Astrocyte (in vitro differentiated cells and primary cell): ENCODE measurements around the gene GARIN3. TPM values are rescaled to one million over a fixed set of nuclear protein-coding genes. Genes with fewer than 3 reads are reported as not detected.

Experiments
- DNase-seq: peaks from one replicate; pipeline ENCODE4 v3.0.0-alpha.2; 2010; ENCODE audit warnings: low read depth
- FAIRE-seq: peaks from 2 replicates; lab custom pipeline; 2011; peaks lifted over from hg19 to GRCh38; lab: Jason Lieb, UNC
- H2AFZ ChIP-seq: 2 replicates; pipeline ENCODE4 v1.6.0; 2012; ENCODE audit warnings: low read depth, low read length, inconsistent platforms
- H3K27ac ChIP-seq: 2 replicates; pipeline ENCODE4 v1.5.1; 2011; ENCODE audit warnings: low read depth, low read length, inconsistent platforms
- H3K27me3 ChIP-seq: 2 replicates; pipeline ENCODE4 v1.6.0; 2011; ENCODE audit warnings: low read length, inconsistent platforms; ENCODE audit not compliant: insufficient read depth
- H3K36me3 ChIP-seq: 2 replicates; pipeline ENCODE4 v1.5.1; 2011; ENCODE audit warnings: low read length, inconsistent platforms; ENCODE audit not compliant: insufficient read depth
- H3K4me1 ChIP-seq: 2 replicates; pipeline ENCODE4 v1.5.1; 2011; ENCODE audit warnings: low read length, inconsistent platforms; ENCODE audit not compliant: insufficient read depth
- H3K4me2 ChIP-seq: 2 replicates; pipeline ENCODE4 v1.6.0; 2012; ENCODE audit warnings: low read length, inconsistent platforms
- H3K4me3 ChIP-seq: 2 replicates; pipeline ENCODE4 v1.5.1; 2011; ENCODE audit warnings: low read depth, mild to moderate bottlenecking, low read length, inconsistent platforms; ENCODE audit not compliant: insufficient read depth
- H3K79me2 ChIP-seq: 2 replicates; pipeline ENCODE4 v1.6.0; 2012; ENCODE audit warnings: mild to moderate bottlenecking, low read length, inconsistent platforms; ENCODE audit not compliant: insufficient read depth
- H3K9ac ChIP-seq: 2 replicates; pipeline ENCODE4 v1.6.0; 2012; ENCODE audit warnings: mild to moderate bottlenecking, low read length, inconsistent platforms
- H3K9me3 ChIP-seq: 2 replicates; pipeline ENCODE4 v1.5.1; 2012; ENCODE audit warnings: low read depth, mild to moderate bottlenecking, low read length, inconsistent platforms; ENCODE audit not compliant: insufficient read depth
- H4K20me1 ChIP-seq: 2 replicates; pipeline ENCODE4 v1.6.0; 2012; ENCODE audit warnings: low read length, inconsistent platforms; ENCODE audit not compliant: insufficient read depth
- H3K27ac Mint-ChIP-seq: one replicate; pipeline ENCODE4 v1.8.0; 2021; ENCODE audit warnings: mild to moderate bottlenecking, mixed read lengths; ENCODE audit not compliant: unreplicated experiment
- H3K27me3 Mint-ChIP-seq: one replicate; pipeline ENCODE4 v1.8.0; 2021; ENCODE audit warnings: low read depth, mixed read lengths; ENCODE audit not compliant: unreplicated experiment
- H3K36me3 Mint-ChIP-seq: one replicate; pipeline ENCODE4 v1.8.0; 2021; ENCODE audit warnings: low read depth, mixed read lengths; ENCODE audit not compliant: unreplicated experiment
- H3K4me1 Mint-ChIP-seq: one replicate; pipeline ENCODE4 v1.8.0; 2021; ENCODE audit warnings: low read depth, mixed read lengths; ENCODE audit not compliant: unreplicated experiment
- H3K4me3 Mint-ChIP-seq: one replicate; pipeline ENCODE4 v1.8.0; 2021; ENCODE audit warnings: mild to moderate bottlenecking, moderate library complexity, mixed read lengths; ENCODE audit not compliant: unreplicated experiment
- H3K9me3 Mint-ChIP-seq: one replicate; pipeline ENCODE4 v1.8.0; 2021; ENCODE audit warnings: mild to moderate bottlenecking, mixed read lengths; ENCODE audit not compliant: unreplicated experiment
- CTCF ChIP-seq: IDR thresholded peaks from 2 replicates; pipeline ENCODE4 v1.5.1; 2011; ENCODE audit warnings: low read depth, mild to moderate bottlenecking, inconsistent platforms, low read length, moderate library complexity; ENCODE audit not compliant: insufficient read depth
- EZH2 ChIP-seq: IDR thresholded peaks from 2 replicates; pipeline ENCODE4 v1.6.1; 2012; ENCODE audit warnings: mild to moderate bottlenecking, low read length, inconsistent platforms; ENCODE audit not compliant: insufficient read depth
- total RNA-seq: library from RNA; stranded (reverse); gene quantifications from 2 replicates; pipeline ENCODE4 v1.2.1, GENCODE V29; 2021

The GARIN3 gene
- total RNA-seq, 1 donor from 2014 or later: not detected

- no peak for DNase-seq
- H3K79me2 ChIP-seq: no peaks in the 10 kb centered on the region
- no peaks in the 10 kb centered on the region for H3K9me3 ChIP-seq
- TF ChIP-seq EZH2: no peak
- TF ChIP-seq CTCF: no peak
- FAIRE-seq: no peak
- Mint-ChIP-seq H3K9me3 (no peaks in the 10 kb centered on the region), H3K4me1 (no peaks in the 10 kb centered on the region), H3K36me3 (no peaks in the 10 kb centered on the region), H3K27ac (no peak overlapping the region), H3K4me3 (no peak overlapping the region), H3K27me3 (peaks cover 13% of the 10 kb centered on the region)
- H4K20me1 ChIP-seq: no peaks in the 10 kb centered on the region
- no peak overlapping the region for H3K4me2 ChIP-seq
- H3K27ac ChIP-seq: no peak overlapping the region
- H3K4me1 ChIP-seq: no peaks in the 10 kb centered on the region
- H3K9ac ChIP-seq: no peak overlapping the region
- H3K27me3 ChIP-seq: peaks cover 2% of the 10 kb centered on the region
- no peaks in the 10 kb centered on the region for H3K36me3 ChIP-seq
- no peak overlapping the region for H2AFZ ChIP-seq
- H3K4me3 ChIP-seq: no peak overlapping the region
These were observed 6.1 kb downstream of the GARIN3 start for GRCh38 chr5:157160001-157160400.

GRCh38 chr5:157159209-157159751 is 6.8 kb downstream of the GARIN3 start:
- TF ChIP-seq CTCF (no peak), EZH2 (no peak)
- no peaks in the 10 kb centered on the region for H3K36me3 Mint-ChIP-seq
- H4K20me1 ChIP-seq: no peaks in the 10 kb centered on the region
- DNase-seq: no peak
- no peaks in the 10 kb centered on the region for H3K9me3 ChIP-seq
- H3K4me3 Mint-ChIP-seq: no peak overlapping the region
- H3K27ac ChIP-seq: no peak overlapping the region
- no peak overlapping the region for H3K9ac ChIP-seq
- H3K4me3 ChIP-seq: no peak overlapping the region
- no peak overlapping the region for H3K27ac Mint-ChIP-seq
- H2AFZ ChIP-seq: no peak overlapping the region
- FAIRE-seq: no peak
- no peaks in the 10 kb centered on the region for H3K79me2 ChIP-seq
- no peaks in the 10 kb centered on the region for H3K4me1 ChIP-seq
- H3K9me3 Mint-ChIP-seq: no peaks in the 10 kb centered on the region
- H3K27me3 Mint-ChIP-seq: peaks cover 13% of the 10 kb centered on the region
- H3K4me1 Mint-ChIP-seq: no peaks in the 10 kb centered on the region
- no peak overlapping the region for H3K4me2 ChIP-seq
- no peaks in the 10 kb centered on the region for H3K36me3 ChIP-seq
- H3K27me3 ChIP-seq: peaks cover 2% of the 10 kb centered on the region

- Mint-ChIP-seq H3K4me1 (no peaks in the 10 kb centered on the region), H3K27me3 (peaks cover 9% of the 10 kb centered on the region), H3K36me3 (no peaks in the 10 kb centered on the region), H3K9me3 (no peaks in the 10 kb centered on the region), H3K4me3 (no peak overlapping the region), H3K27ac (no peak overlapping the region)
- Histone ChIP-seq H3K4me3 (no peak overlapping the region), H3K27ac (no peak overlapping the region), H3K27me3 (peaks cover 2% of the 10 kb centered on the region), H3K4me1 (no peaks in the 10 kb centered on the region), H3K79me2 (no peaks in the 10 kb centered on the region), H3K36me3 (no peaks in the 10 kb centered on the region), H3K4me2 (no peak overlapping the region), H4K20me1 (no peaks in the 10 kb centered on the region), H3K9ac (no peak overlapping the region), H2AFZ (no peak overlapping the region), H3K9me3 (no peaks in the 10 kb centered on the region)
- TF ChIP-seq CTCF (no peak), EZH2 (no peak)
- FAIRE-seq: no peak
- no peak for DNase-seq
These were observed 8.7 kb downstream of the GARIN3 start for GRCh38 chr5:157157293-157157891.
